Measurements from ENCODE around the gene MPRIP. TPM values are rescaled to one million over a fixed set of nuclear protein-coding genes. Genes with fewer than 3 reads are reported as not detected.

Gene MPRIP
- total and polyA plus RNA-seq, 2 of the 13 experiments (the other 11 are each of a cell fraction or from before 2014, with no cell fraction given) = 50.2 to 52.4 TPM

DNA sequence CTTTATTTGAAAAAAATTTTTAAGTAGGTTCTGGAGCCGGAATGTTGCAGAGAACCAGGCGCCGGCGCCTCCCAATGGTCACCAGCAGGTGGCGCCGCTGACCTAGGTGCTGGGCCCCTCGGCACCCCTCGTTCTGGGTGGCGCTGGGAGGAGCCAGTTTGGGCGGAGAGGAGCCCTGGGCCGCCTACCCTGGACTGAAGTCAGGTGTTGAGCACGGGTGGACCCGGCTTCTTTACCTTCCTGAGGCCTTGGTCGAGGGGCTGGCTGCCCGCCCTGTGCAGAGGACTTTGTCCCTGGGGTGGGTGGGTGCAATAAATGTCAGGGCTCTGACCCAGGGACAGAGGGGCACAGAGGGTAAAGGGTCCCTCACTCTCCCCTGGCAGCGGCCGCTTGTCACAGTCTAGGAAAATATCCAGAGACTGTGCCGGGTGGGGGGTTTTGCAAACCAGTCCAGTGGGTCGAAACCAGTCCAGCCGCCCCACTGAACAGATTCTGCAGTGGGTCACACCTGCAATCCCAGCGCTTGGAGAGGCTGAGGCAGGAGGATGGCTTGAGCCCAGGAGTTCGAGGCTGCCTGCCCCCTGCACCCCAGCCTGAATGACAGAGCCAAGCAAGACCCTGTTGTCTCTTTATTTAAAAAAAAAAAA is 40.3 kb upstream of the MPRIP start (continued):
- TF ChIP-seq, protein P1, sequence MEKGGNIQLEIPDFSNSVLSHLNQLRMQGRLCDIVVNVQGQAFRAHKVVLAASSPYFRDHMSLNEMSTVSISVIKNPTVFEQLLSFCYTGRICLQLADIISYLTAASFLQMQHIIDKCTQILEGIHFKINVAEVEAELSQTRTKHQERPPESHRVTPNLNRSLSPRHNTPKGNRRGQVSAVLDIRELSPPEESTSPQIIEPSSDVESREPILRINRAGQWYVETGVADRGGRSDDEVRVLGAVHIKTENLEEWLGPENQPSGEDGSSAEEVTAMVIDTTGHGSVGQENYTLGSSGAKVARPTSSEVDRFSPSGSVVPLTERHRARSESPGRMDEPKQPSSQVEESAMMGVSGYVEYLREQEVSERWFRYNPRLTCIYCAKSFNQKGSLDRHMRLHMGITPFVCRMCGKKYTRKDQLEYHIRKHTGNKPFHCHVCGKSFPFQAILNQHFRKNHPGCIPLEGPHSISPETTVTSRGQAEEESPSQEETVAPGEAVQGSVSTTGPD (CRISPR knock-in tag; IDR thresholded peaks at IDR 0.05) = no peak
- TF ChIP-seq, protein P2, sequence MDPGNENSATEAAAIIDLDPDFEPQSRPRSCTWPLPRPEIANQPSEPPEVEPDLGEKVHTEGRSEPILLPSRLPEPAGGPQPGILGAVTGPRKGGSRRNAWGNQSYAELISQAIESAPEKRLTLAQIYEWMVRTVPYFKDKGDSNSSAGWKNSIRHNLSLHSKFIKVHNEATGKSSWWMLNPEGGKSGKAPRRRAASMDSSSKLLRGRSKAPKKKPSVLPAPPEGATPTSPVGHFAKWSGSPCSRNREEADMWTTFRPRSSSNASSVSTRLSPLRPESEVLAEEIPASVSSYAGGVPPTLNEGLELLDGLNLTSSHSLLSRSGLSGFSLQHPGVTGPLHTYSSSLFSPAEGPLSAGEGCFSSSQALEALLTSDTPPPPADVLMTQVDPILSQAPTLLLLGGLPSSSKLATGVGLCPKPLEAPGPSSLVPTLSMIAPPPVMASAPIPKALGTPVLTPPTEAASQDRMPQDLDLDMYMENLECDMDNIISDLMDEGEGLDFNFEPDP (CRISPR knock-in tag; conservative IDR thresholded peaks at IDR 0.05) = no peak
- TF ChIP-seq HNF4G (IDR thresholded peaks at IDR 0.05; ENCODE audit: borderline replicate concordance, low read depth, low read length) = no peak
- 0 out of 2 replicates have a peak, but pooled peaks have one; percentile 33 for TF ChIP-seq HNF4G (CRISPR knock-in tag; IDR thresholded peaks at IDR 0.05; ENCODE audit: borderline replicate concordance, low read depth)
- no peak for TF ChIP-seq ZNF138 (CRISPR knock-in tag; IDR thresholded peaks at IDR 0.05; ENCODE audit: low read depth)
- TF ChIP-seq SIX4 (CRISPR knock-in tag; IDR thresholded peaks at IDR 0.05) = no peak
- TF ChIP-seq SNRNP70 (IDR thresholded peaks at IDR 0.05; ENCODE audit: low read depth, low read length) = no peak
- TF ChIP-seq MEF2D (CRISPR knock-in tag; IDR thresholded peaks at IDR 0.05) = no peak
- TF ChIP-seq KLF15 (CRISPR knock-in tag; IDR thresholded peaks at IDR 0.05; ENCODE audit: borderline replicate concordance) = no peak
- peak; percentile 41; the same call in 1 of the 2 replicates for TF ChIP-seq TARDBP (CRISPR knock-in tag; IDR thresholded peaks at IDR 0.05)
- no peak for TF ChIP-seq U2AF2 (IDR thresholded peaks at IDR 0.05; ENCODE audit: low read depth, low read length)
- TF ChIP-seq ZNF816 (CRISPR knock-in tag; IDR thresholded peaks at IDR 0.05; ENCODE audit: borderline replicate concordance) = no peak
- no peak for TF ChIP-seq SSRP1 (CRISPR knock-in tag; IDR thresholded peaks at IDR 0.05)
- TF ChIP-seq KDM2A (CRISPR knock-in tag; IDR thresholded peaks at IDR 0.05; ENCODE audit: borderline replicate concordance, low read depth) = peak; percentile 63; the same call in 1 of the 2 replicates
- TF ChIP-seq, protein P3, sequence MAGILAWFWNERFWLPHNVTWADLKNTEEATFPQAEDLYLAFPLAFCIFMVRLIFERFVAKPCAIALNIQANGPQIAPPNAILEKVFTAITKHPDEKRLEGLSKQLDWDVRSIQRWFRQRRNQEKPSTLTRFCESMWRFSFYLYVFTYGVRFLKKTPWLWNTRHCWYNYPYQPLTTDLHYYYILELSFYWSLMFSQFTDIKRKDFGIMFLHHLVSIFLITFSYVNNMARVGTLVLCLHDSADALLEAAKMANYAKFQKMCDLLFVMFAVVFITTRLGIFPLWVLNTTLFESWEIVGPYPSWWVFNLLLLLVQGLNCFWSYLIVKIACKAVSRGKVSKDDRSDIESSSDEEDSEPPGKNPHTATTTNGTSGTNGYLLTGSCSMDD (CRISPR knock-in tag; IDR thresholded peaks at IDR 0.05) = no peak
- TF ChIP-seq ZNF263 (CRISPR knock-in tag; IDR thresholded peaks at IDR 0.05) = peak; percentile 67; the same call in 1 of the 2 replicates
- TF ChIP-seq, protein P4, sequence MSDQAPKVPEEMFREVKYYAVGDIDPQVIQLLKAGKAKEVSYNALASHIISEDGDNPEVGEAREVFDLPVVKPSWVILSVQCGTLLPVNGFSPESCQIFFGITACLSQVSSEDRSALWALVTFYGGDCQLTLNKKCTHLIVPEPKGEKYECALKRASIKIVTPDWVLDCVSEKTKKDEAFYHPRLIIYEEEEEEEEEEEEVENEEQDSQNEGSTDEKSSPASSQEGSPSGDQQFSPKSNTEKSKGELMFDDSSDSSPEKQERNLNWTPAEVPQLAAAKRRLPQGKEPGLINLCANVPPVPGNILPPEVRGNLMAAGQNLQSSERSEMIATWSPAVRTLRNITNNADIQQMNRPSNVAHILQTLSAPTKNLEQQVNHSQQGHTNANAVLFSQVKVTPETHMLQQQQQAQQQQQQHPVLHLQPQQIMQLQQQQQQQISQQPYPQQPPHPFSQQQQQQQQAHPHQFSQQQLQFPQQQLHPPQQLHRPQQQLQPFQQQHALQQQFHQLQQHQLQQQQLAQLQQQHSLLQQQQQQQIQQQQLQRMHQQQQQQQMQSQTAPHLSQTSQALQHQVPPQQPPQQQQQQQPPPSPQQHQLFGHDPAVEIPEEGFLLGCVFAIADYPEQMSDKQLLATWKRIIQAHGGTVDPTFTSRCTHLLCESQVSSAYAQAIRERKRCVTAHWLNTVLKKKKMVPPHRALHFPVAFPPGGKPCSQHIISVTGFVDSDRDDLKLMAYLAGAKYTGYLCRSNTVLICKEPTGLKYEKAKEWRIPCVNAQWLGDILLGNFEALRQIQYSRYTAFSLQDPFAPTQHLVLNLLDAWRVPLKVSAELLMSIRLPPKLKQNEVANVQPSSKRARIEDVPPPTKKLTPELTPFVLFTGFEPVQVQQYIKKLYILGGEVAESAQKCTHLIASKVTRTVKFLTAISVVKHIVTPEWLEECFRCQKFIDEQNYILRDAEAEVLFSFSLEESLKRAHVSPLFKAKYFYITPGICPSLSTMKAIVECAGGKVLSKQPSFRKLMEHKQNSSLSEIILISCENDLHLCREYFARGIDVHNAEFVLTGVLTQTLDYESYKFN (CRISPR knock-in tag; conservative IDR thresholded peaks at IDR 0.05) = 0 out of 2 replicates have a peak, but pooled peaks have one; percentile 37
- TF ChIP-seq AGO1 (IDR thresholded peaks at IDR 0.05; ENCODE audit: low read depth, low read length, poor library complexity, severe bottlenecking) = no peak
- 0 out of 2 replicates have a peak, but pooled peaks have one; percentile 7 for TF ChIP-seq SOX5 (CRISPR knock-in tag; IDR thresholded peaks at IDR 0.05; ENCODE audit: borderline replicate concordance)
- TF ChIP-seq ATAD3A (CRISPR knock-in tag; IDR thresholded peaks at IDR 0.05) = no peak
- peak; percentile 60; the same call in 1 of the 2 replicates for TF ChIP-seq KDM3A (CRISPR knock-in tag; IDR thresholded peaks at IDR 0.05; ENCODE audit: low read depth)
- TF ChIP-seq FOXO1 (CRISPR knock-in tag; IDR thresholded peaks at IDR 0.05) = no peak
- no peak for TF ChIP-seq ZMAT3 (CRISPR knock-in tag; conservative IDR thresholded peaks at IDR 0.05)
